GM23338 (cell line): ENCODE data around the gene WTIP. TPM values are rescaled to one million over a fixed set of nuclear protein-coding genes. Genes with fewer than 3 reads are reported as not detected.

ENCODE experiments used
- ATAC-seq: fragments of 200-7000 bp; cut with Tn5 transposase; 3 replicates; pipeline ENCODE4 v1.9.1; 2020
- DNase-seq: peaks from one replicate; pipeline ENCODE4 v3.0.0-alpha.2; 2015; ENCODE audit warnings: low spot score
- H2AFZ ChIP-seq: fragments of 200-600 bp; sonication (generic); 2 replicates; pipeline ENCODE4 v1.8.0; 2016; ENCODE audit warnings: antibody characterized with exemption, mild to moderate bottlenecking, moderate library complexity
- H3F3A ChIP-seq: fragments of 200-600 bp; sonication (generic); replicated peaks from 2 replicates; pipeline ENCODE4 v1.8.0; 2017; ENCODE audit warnings: antibody characterized with exemption, mixed run types, low read depth
- H3K27ac ChIP-seq: fragments of 200-600 bp; sonication (generic); 2 replicates; pipeline ENCODE4 v1.6.1; 2016; ENCODE audit warnings: low read depth
- H3K27me3 ChIP-seq: fragments of 200-600 bp; sonication (generic); 2 replicates; pipeline ENCODE4 v1.8.0; 2016; ENCODE audit warnings: mild to moderate bottlenecking, mixed run types, moderate library complexity; ENCODE audit not compliant: insufficient read depth
- H3K36me3 ChIP-seq: fragments of 200-600 bp; sonication (generic); 2 replicates; pipeline ENCODE4 v1.8.0; 2016; ENCODE audit warnings: mild to moderate bottlenecking; ENCODE audit not compliant: insufficient read depth
- H3K4me1 ChIP-seq: fragments of 200-600 bp; sonication (generic); 2 replicates; pipeline ENCODE4 v1.8.0; 2016; ENCODE audit warnings: mild to moderate bottlenecking, moderate library complexity; ENCODE audit not compliant: insufficient read depth
- H3K4me2 ChIP-seq: fragments of 200-600 bp; sonication (generic); 2 replicates; pipeline ENCODE4 v1.7.1; 2017; ENCODE audit warnings: mixed run types
- H3K4me3 ChIP-seq: fragments of 200-600 bp; sonication (generic); 2 replicates; pipeline ENCODE4 v1.6.1; 2016; ENCODE audit warnings: mixed run types
- H3K79me2 ChIP-seq: fragments of 200-600 bp; sonication (generic); replicated peaks from 2 replicates; pipeline ENCODE4 v1.8.0; 2017; ENCODE audit warnings: mild to moderate bottlenecking; ENCODE audit not compliant: insufficient read depth
- H3K9me2 ChIP-seq: fragments of 200-600 bp; sonication (generic); 2 replicates; pipeline ENCODE4 v1.8.0; 2017; ENCODE audit not compliant: insufficient read depth
- H4K20me1 ChIP-seq: fragments of 200-600 bp; sonication (generic); replicated peaks from 2 replicates; pipeline ENCODE4 v1.8.0; 2017; ENCODE audit warnings: mild to moderate bottlenecking; ENCODE audit not compliant: insufficient read depth
- H3K27ac Mint-ChIP-seq: 2 replicates; pipeline ENCODE4 v1.8.0; 2020; ENCODE audit warnings: inconsistent platforms, mild to moderate bottlenecking, moderate library complexity, mixed read lengths
- H3K27me3 Mint-ChIP-seq: 3 replicates; pipeline ENCODE4 v1.8.0; 2022; ENCODE audit warnings: low read depth, mild to moderate bottlenecking, moderate library complexity, mixed read lengths, inconsistent platforms; ENCODE audit not compliant: insufficient read depth, poor library complexity
- H3K36me3 Mint-ChIP-seq: 3 replicates; pipeline ENCODE4 v1.8.0; 2021; ENCODE audit warnings: low read depth, mild to moderate bottlenecking, inconsistent platforms, moderate library complexity, mixed read lengths
- H3K4me1 Mint-ChIP-seq: 3 replicates; pipeline ENCODE4 v1.8.0; 2020; ENCODE audit warnings: mild to moderate bottlenecking, inconsistent platforms, mixed read lengths
- H3K4me3 Mint-ChIP-seq: 3 replicates; pipeline ENCODE4 v1.8.0; 2021; ENCODE audit warnings: moderate library complexity, mild to moderate bottlenecking, inconsistent platforms, mixed read lengths
- H3K9me3 Mint-ChIP-seq: 3 replicates; pipeline ENCODE4 v1.8.0; 2020; ENCODE audit warnings: moderate library complexity, mild to moderate bottlenecking, inconsistent platforms, mixed read lengths
- CREB1 ChIP-seq: fragments of 250-450 bp; sonication (Bioruptor Pico); IDR thresholded peaks from 2 replicates; pipeline ENCODE4 v1.5.0; 2020; ENCODE audit warnings: low read depth, mild to moderate bottlenecking, moderate library complexity
- EZH2 ChIP-seq: fragments of 200-600 bp; sonication (generic); IDR thresholded peaks from one replicate; pipeline ENCODE4 v1.8.0; 2017; ENCODE audit warnings: antibody characterized with exemption, mild to moderate bottlenecking, low read depth; ENCODE audit not compliant: unreplicated experiment
- POLR2AphosphoS5 ChIP-seq: IDR thresholded peaks from 2 replicates; pipeline ENCODE4 v1.6.1; 2016; ENCODE audit warnings: antibody characterized with exemption, low read depth
- ZNF114 ChIP-seq: fragments of 250-450 bp; sonication (Bioruptor Pico); IDR thresholded peaks from 2 replicates; pipeline ENCODE4 v1.5.0; 2020; ENCODE audit warnings: mild to moderate bottlenecking, moderate library complexity
- ZNF331 ChIP-seq: fragments of 250-450 bp; sonication (Bioruptor Pico); IDR thresholded peaks from 2 replicates; pipeline ENCODE4 v1.5.0; 2020; ENCODE audit warnings: low read depth, mild to moderate bottlenecking, moderate library complexity
- polyA plus RNA-seq: library from polyadenylated mRNA; unstranded; fragments of >200 nt; fragmentation: Nextera tagmentation; extraction: Ambion mirVana; gene quantifications from 2 replicates; pipeline ENCODE4 v1.2.1, GENCODE V29; 2016
- total RNA-seq: library from RNA; depleted of rRNA; stranded (reverse); fragments of >200 nt; shearing (Covaris generic); gene quantifications from 2 replicates; pipeline ENCODE4 v1.2.3, GENCODE V29; 2014
- TF ChIP-seq, protein P1 (sequence below): fragments of 250-450 bp; sonication (Bioruptor Pico); IDR thresholded peaks from 2 replicates; pipeline ENCODE4 v1.5.0; 2020; ENCODE audit warnings: mild to moderate bottlenecking, moderate library complexity
- TF ChIP-seq, protein P2 (sequence below): IDR thresholded peaks from one replicate; pipeline ENCODE4 v1.6.1; 2018; ENCODE audit warnings: antibody characterized with exemption; ENCODE audit not compliant: unreplicated experiment

Gene WTIP
- total and polyA plus RNA-seq, 2 experiments from 2014 or later: 0.47 to 8.9 TPM

GRCh38 chr19:34525001-34525400, 43.4 kb downstream of the WTIP start:
- no peak overlapping the region for H3K27ac Mint-ChIP-seq

More at GRCh38 chr19:34525001-34525400, 43.4 kb downstream of the WTIP start:
- Histone ChIP-seq H3K27ac (no peak overlapping the region), H3K4me3 (no peak overlapping the region), H3K4me1 (no peaks in the 10 kb centered on the region), H3K79me2 (no peaks in the 10 kb centered on the region), H3K9me2 (peaks cover 9% of the 10 kb centered on the region; the same call in 1 of the 2 replicates), H4K20me1 (no peaks in the 10 kb centered on the region), H3K27me3 (no peaks in the 10 kb centered on the region; the same call in 1 of the 2 replicates), H3K36me3 (no peaks in the 10 kb centered on the region), H3F3A (no peaks in the 10 kb centered on the region), H2AFZ (no peak overlapping the region), H3K4me2 (no peak overlapping the region)
- no peak for ATAC-seq
- no peak for DNase-seq
- H3K4me1 Mint-ChIP-seq: no peaks in the 10 kb centered on the region
- H3K27me3 Mint-ChIP-seq: no peaks in the 10 kb centered on the region
- no peaks in the 10 kb centered on the region for H3K36me3 Mint-ChIP-seq
- H3K4me3 Mint-ChIP-seq: no peak overlapping the region
- TF ChIP-seq ZNF114 (CRISPR knock-in tag) (no peak), CREB1 (CRISPR knock-in tag) (no peak), ZNF331 (CRISPR knock-in tag) (no peak), POLR2AphosphoS5 (no peak), EZH2 (no peak)
- TF ChIP-seq, protein P1, sequence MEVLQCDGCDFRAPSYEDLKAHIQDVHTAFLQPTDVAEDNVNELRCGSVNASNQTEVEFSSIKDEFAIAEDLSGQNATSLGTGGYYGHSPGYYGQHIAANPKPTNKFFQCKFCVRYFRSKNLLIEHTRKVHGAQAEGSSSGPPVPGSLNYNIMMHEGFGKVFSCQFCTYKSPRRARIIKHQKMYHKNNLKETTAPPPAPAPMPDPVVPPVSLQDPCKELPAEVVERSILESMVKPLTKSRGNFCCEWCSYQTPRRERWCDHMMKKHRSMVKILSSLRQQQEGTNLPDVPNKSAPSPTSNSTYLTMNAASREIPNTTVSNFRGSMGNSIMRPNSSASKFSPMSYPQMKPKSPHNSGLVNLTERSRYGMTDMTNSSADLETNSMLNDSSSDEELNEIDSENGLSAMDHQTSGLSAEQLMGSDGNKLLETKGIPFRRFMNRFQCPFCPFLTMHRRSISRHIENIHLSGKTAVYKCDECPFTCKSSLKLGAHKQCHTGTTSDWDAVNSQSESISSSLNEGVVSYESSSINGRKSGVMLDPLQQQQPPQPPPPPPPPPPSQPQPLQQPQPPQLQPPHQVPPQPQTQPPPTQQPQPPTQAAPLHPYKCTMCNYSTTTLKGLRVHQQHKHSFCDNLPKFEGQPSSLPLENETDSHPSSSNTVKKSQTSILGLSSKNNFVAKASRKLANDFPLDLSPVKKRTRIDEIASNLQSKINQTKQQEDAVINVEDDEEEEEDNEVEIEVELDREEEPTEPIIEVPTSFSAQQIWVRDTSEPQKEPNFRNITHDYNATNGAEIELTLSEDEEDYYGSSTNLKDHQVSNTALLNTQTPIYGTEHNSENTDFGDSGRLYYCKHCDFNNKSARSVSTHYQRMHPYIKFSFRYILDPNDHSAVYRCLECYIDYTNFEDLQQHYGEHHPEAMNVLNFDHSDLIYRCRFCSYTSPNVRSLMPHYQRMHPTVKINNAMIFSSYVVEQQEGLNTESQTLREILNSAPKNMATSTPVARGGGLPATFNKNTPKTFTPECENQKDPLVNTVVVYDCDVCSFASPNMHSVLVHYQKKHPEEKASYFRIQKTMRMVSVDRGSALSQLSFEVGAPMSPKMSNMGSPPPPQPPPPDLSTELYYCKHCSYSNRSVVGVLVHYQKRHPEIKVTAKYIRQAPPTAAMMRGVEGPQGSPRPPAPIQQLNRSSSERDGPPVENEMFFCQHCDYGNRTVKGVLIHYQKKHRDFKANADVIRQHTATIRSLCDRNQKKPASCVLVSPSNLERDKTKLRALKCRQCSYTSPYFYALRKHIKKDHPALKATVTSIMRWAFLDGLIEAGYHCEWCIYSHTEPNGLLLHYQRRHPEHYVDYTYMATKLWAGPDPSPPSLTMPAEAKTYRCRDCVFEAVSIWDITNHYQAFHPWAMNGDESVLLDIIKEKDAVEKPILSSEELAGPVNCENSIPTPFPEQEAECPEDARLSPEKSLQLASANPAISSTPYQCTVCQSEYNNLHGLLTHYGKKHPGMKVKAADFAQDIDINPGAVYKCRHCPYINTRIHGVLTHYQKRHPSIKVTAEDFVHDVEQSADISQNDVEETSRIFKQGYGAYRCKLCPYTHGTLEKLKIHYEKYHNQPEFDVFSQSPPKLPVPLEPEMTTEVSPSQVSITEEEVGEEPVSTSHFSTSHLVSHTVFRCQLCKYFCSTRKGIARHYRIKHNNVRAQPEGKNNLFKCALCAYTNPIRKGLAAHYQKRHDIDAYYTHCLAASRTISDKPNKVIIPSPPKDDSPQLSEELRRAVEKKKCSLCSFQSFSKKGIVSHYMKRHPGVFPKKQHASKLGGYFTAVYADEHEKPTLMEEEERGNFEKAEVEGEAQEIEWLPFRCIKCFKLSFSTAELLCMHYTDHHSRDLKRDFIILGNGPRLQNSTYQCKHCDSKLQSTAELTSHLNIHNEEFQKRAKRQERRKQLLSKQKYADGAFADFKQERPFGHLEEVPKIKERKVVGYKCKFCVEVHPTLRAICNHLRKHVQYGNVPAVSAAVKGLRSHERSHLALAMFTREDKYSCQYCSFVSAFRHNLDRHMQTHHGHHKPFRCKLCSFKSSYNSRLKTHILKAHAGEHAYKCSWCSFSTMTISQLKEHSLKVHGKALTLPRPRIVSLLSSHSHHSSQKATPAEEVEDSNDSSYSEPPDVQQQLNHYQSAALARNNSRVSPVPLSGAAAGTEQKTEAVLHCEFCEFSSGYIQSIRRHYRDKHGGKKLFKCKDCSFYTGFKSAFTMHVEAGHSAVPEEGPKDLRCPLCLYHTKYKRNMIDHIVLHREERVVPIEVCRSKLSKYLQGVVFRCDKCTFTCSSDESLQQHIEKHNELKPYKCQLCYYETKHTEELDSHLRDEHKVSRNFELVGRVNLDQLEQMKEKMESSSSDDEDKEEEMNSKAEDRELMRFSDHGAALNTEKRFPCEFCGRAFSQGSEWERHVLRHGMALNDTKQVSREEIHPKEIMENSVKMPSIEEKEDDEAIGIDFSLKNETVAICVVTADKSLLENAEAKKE: no peak
- TF ChIP-seq, protein P2, sequence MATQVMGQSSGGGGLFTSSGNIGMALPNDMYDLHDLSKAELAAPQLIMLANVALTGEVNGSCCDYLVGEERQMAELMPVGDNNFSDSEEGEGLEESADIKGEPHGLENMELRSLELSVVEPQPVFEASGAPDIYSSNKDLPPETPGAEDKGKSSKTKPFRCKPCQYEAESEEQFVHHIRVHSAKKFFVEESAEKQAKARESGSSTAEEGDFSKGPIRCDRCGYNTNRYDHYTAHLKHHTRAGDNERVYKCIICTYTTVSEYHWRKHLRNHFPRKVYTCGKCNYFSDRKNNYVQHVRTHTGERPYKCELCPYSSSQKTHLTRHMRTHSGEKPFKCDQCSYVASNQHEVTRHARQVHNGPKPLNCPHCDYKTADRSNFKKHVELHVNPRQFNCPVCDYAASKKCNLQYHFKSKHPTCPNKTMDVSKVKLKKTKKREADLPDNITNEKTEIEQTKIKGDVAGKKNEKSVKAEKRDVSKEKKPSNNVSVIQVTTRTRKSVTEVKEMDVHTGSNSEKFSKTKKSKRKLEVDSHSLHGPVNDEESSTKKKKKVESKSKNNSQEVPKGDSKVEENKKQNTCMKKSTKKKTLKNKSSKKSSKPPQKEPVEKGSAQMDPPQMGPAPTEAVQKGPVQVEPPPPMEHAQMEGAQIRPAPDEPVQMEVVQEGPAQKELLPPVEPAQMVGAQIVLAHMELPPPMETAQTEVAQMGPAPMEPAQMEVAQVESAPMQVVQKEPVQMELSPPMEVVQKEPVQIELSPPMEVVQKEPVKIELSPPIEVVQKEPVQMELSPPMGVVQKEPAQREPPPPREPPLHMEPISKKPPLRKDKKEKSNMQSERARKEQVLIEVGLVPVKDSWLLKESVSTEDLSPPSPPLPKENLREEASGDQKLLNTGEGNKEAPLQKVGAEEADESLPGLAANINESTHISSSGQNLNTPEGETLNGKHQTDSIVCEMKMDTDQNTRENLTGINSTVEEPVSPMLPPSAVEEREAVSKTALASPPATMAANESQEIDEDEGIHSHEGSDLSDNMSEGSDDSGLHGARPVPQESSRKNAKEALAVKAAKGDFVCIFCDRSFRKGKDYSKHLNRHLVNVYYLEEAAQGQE: no peak
- H3K9me3 Mint-ChIP-seq: peaks cover 23% of the 10 kb centered on the region; the same call in 2 of the 3 replicates
